ENCODE measurements around the gene TLR9. TPM values are rescaled to one million over a fixed set of nuclear protein-coding genes. Genes with fewer than 3 reads are reported as not detected.

The TLR9 gene
- total and polyA plus RNA-seq, 9 of the 15 experiments (the other 6 are each of a cell fraction or from before 2014, with no cell fraction given), result not detected

DNA sequence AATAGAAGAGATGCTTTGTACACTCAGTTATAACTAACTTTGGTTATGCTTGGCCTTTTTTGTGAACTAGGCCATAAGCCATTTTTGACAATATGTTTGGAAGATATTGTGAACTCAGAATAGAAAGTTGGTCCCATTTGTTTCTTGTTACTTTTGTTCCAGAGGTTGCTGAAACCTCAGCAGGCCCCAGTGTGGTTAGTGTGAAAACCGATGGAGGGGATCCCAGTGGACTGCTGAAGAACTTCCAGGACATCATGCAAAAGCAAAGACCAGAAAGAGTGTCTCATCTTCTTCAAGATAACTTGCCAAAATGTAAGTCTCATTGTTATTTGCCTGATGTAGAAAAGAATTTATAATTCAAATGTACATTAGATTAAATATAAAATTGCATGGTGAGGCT lies 21.7 kb downstream of the TLR9 start:
- POLR2A ChIA-PET, result interaction anchor here (0.6 to 0.9 kb wide), 2 partner anchors 49 to 62 kb away, joined by 3 read pairs; no protein-coding TSS in a partner anchor
- TF ChIP-seq NFYB (IDR thresholded peaks at IDR 0.05; ENCODE audit: extremely low read depth, insufficient read length) (no peak), KDM5B (IDR thresholded peaks at IDR 0.05; ENCODE audit: insufficient replicate concordance, low read depth, low read length) (no peak), ERF (CRISPR knock-in tag; IDR thresholded peaks at IDR 0.05) (no peak), ZNF431 (CRISPR knock-in tag; IDR thresholded peaks at IDR 0.05) (no peak), ILK (tag; IDR thresholded peaks at IDR 0.05; ENCODE audit: borderline replicate concordance, low read depth) (no peak), GTF2F1 (IDR thresholded peaks at IDR 0.05; ENCODE audit: low read depth, low read length) (no peak), ELF4 (CRISPR knock-in tag; IDR thresholded peaks at IDR 0.05) (no peak), ZNF75A (CRISPR knock-in tag; IDR thresholded peaks at IDR 0.05) (no peak)
- TF ChIP-seq, protein P1, sequence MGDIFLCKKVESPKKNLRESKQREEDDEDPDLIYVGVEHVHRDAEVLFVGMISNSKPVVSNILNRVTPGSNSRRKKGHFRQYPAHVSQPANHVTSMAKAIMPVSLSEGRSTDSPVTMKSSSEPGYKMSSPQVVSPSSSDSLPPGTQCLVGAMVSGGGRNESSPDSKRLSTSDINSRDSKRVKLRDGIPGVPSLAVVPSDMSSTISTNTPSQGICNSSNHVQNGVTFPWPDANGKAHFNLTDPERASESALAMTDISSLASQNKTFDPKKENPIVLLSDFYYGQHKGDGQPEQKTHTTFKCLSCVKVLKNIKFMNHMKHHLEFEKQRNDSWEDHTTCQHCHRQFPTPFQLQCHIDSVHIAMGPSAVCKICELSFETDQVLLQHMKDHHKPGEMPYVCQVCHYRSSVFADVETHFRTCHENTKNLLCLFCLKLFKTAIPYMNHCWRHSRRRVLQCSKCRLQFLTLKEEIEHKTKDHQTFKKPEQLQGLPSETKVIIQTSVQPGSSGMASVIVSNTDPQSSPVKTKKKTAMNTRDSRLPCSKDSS (IDR thresholded peaks at IDR 0.05; ENCODE audit: low read depth, partially characterized antibody), result no peak
- TF ChIP-seq, protein P2, sequence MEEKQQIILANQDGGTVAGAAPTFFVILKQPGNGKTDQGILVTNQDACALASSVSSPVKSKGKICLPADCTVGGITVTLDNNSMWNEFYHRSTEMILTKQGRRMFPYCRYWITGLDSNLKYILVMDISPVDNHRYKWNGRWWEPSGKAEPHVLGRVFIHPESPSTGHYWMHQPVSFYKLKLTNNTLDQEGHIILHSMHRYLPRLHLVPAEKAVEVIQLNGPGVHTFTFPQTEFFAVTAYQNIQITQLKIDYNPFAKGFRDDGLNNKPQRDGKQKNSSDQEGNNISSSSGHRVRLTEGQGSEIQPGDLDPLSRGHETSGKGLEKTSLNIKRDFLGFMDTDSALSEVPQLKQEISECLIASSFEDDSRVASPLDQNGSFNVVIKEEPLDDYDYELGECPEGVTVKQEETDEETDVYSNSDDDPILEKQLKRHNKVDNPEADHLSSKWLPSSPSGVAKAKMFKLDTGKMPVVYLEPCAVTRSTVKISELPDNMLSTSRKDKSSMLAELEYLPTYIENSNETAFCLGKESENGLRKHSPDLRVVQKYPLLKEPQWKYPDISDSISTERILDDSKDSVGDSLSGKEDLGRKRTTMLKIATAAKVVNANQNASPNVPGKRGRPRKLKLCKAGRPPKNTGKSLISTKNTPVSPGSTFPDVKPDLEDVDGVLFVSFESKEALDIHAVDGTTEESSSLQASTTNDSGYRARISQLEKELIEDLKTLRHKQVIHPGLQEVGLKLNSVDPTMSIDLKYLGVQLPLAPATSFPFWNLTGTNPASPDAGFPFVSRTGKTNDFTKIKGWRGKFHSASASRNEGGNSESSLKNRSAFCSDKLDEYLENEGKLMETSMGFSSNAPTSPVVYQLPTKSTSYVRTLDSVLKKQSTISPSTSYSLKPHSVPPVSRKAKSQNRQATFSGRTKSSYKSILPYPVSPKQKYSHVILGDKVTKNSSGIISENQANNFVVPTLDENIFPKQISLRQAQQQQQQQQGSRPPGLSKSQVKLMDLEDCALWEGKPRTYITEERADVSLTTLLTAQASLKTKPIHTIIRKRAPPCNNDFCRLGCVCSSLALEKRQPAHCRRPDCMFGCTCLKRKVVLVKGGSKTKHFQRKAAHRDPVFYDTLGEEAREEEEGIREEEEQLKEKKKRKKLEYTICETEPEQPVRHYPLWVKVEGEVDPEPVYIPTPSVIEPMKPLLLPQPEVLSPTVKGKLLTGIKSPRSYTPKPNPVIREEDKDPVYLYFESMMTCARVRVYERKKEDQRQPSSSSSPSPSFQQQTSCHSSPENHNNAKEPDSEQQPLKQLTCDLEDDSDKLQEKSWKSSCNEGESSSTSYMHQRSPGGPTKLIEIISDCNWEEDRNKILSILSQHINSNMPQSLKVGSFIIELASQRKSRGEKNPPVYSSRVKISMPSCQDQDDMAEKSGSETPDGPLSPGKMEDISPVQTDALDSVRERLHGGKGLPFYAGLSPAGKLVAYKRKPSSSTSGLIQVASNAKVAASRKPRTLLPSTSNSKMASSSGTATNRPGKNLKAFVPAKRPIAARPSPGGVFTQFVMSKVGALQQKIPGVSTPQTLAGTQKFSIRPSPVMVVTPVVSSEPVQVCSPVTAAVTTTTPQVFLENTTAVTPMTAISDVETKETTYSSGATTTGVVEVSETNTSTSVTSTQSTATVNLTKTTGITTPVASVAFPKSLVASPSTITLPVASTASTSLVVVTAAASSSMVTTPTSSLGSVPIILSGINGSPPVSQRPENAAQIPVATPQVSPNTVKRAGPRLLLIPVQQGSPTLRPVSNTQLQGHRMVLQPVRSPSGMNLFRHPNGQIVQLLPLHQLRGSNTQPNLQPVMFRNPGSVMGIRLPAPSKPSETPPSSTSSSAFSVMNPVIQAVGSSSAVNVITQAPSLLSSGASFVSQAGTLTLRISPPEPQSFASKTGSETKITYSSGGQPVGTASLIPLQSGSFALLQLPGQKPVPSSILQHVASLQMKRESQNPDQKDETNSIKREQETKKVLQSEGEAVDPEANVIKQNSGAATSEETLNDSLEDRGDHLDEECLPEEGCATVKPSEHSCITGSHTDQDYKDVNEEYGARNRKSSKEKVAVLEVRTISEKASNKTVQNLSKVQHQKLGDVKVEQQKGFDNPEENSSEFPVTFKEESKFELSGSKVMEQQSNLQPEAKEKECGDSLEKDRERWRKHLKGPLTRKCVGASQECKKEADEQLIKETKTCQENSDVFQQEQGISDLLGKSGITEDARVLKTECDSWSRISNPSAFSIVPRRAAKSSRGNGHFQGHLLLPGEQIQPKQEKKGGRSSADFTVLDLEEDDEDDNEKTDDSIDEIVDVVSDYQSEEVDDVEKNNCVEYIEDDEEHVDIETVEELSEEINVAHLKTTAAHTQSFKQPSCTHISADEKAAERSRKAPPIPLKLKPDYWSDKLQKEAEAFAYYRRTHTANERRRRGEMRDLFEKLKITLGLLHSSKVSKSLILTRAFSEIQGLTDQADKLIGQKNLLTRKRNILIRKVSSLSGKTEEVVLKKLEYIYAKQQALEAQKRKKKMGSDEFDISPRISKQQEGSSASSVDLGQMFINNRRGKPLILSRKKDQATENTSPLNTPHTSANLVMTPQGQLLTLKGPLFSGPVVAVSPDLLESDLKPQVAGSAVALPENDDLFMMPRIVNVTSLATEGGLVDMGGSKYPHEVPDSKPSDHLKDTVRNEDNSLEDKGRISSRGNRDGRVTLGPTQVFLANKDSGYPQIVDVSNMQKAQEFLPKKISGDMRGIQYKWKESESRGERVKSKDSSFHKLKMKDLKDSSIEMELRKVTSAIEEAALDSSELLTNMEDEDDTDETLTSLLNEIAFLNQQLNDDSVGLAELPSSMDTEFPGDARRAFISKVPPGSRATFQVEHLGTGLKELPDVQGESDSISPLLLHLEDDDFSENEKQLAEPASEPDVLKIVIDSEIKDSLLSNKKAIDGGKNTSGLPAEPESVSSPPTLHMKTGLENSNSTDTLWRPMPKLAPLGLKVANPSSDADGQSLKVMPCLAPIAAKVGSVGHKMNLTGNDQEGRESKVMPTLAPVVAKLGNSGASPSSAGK (IDR thresholded peaks at IDR 0.05), result no peak

More for the DNA sequence above, 21.7 kb downstream of the TLR9 start:
- no peaks in the 10 kb centered on the region for H3K9me1 ChIP-seq (ENCODE audit: control insufficient read depth, insufficient read depth, low read length)
- DNase-seq (ENCODE audit: extremely low read depth in 1 of 4, low spot score in 3 of 4) (no peak), FAIRE-seq (no peak), ATAC-seq (no peak)
- no peaks in the 10 kb centered on the region for H4K20me1 ChIP-seq (replicated peaks; ENCODE audit: control insufficient read depth, insufficient read depth, low read length)
- no peaks in the 10 kb centered on the region for H3K27me3 ChIP-seq (ENCODE audit: control insufficient read depth in 2 of 2, insufficient read depth in 2 of 2, low read length in 2 of 2)
- intact Hi-C loops (cut with micrococcal nuclease) (no loop called here), in situ Hi-C loops (cut with MboI) (no loop called here)
- H3K27ac ChIP-seq (ENCODE audit: extremely low read depth, low read depth, low read length), result no peak overlapping the region
- 83% methylated on average over 1 of the region's 1 CpG for WGBS (ENCODE audit: insufficient coverage, low coverage, missing lambda C conversion rate)
- H2AFZ ChIP-seq (ENCODE audit: low read depth, low read length), result no peak overlapping the region
- peaks cover 92% of the 10 kb centered on the region for H3K36me3 ChIP-seq (ENCODE audit: control insufficient read depth, insufficient read depth, low read length)
- H3K9me3 ChIP-seq (replicated peaks; ENCODE audit: control insufficient read depth, insufficient read depth, low read depth, low read length), result no peaks in the 10 kb centered on the region
- H3K4me1 ChIP-seq (replicated peaks in 1 of 2; ENCODE audit: control insufficient read depth in 2 of 2, insufficient read depth in 2 of 2, low read length in 2 of 2), result peaks cover 5 to 7% of the 10 kb centered on the region in 2 experiments; a peak in 3 of 5 replicates
- H3K4me2 ChIP-seq (ENCODE audit: insufficient read depth, low read length), result no peak overlapping the region
- H3K79me2 ChIP-seq (ENCODE audit: control insufficient read depth, insufficient read depth, low read length), result peaks cover 8% of the 10 kb centered on the region
- CTCF ChIA-PET (ENCODE audit: low intra/inter-chr PET ratio), result interaction anchor here (0.6 kb wide), 1 partner anchor 14 kb away, joined by 3 read pairs; no protein-coding TSS in a partner anchor
- H3K4me3 ChIP-seq, result no peak overlapping the region
- H3K9ac ChIP-seq (ENCODE audit: insufficient read depth in 1 of 2, low read depth in 2 of 2, low read length in 2 of 2), result no peak overlapping the region
- BruUV-seq (replicated peaks), result no TSS peak

All from K562 (cell line).